KG1 (cell line): Measurements from ENCODE around the gene PLXNC1.

Experiments
- DNase-seq: peaks from one replicate; lab custom pipeline; 2025; lab: John Stamatoyannopoulos, UW

Gene PLXNC1

DNA sequence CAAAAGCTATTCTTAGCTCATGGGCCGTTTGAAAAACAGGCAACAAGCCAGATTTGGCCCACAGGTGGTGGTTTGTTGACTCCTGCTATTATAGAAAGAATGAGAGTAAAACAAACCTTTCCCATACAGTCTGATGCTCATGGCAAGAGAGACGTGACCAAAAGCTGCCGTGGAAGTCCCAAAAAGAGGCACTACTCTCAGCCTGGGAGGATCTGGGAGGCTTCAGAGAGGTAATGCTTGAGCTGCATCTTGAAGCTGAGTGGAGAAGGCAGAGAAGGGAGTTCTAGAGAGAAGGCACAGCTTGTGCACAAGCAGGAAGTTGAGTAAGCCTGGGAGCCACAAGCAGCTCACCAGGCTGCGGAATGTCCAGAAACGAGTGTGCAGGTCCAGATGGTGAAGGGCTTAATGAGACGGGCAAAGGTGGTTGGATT is 9.6 kb downstream of the PLXNC1 start:
- DNase-seq: no peak

DNA sequence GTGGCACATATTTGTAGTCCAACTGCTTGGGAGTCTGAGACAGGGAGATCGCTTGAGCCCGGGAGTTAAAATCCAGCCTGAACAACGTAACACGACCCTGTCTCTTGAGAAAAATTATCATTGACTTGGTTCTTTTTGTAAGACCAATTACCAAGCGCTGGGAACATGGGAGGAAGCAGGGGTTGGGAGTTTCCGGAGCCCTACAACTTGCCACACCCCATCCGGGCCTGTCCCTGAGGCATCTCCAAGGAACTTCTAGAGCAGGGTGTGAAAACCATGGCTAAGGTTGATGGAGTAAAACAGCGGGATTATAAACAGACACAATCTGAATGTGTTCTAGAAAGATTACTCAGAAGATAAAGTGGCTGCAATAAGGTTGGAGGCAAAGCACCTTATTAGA is 10.3 kb downstream of the PLXNC1 start:
- DNase-seq: no peak

DNA sequence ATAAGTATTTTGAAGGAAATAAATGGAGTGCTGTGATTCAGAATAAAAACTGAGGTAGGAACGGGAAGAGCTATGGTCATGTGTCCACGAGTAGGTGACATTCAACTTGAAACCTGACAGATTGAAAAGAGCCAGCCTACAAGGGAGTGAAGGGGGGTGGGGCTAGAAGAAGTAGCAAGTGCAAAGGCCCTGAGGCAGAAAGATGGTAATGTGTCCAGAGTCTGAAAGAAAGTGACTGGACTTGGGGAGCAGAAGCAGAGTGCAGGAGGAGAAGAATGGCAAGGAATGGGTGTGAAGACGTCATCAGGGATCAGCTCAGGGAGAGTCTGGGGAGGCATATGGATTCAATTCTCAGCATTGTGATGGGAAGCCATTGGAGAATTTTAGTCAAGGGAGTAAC is 13.7 kb downstream of the PLXNC1 start:
- no peak for DNase-seq

DNA sequence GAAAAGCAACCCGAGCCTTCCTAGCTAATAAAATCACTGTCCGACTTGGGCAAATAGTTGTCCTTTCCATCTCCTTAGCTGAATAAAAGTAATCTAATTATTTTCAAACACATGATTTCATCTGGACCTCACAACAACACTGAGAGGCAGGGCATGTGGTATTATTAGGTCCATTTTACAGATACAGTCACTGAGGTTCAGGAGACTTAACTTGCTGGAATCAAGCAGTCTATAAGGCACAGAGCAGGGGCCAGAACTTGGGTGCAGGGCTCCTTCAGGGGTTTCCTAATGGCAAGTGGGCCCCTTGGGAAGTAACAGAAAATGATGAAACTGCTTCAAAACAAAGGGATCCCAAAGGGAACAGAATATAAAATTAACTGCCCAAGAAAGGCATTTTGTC is 15.5 kb downstream of the PLXNC1 start:
- no peak for DNase-seq

DNA sequence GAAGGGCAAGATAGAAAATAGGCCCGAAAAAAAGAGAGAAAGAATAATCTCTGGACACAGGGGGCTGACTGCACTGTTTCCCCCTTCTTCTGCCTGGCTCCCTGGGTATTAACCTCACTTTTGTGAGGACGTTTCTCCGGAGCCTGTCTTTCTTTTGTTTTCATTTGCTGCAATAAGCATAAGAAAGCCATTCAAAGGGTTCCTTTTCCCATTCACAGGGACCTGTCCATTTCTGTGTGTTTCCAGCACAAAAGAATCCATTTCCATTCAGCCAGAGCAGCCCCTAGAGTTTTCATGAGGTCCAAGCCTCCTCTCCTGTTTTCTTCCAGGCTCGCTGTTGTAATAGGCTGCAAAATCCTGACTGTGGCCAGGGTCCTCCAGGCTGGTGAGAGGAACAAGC is 16.8 kb downstream of the PLXNC1 start:
- no peak for DNase-seq

DNA sequence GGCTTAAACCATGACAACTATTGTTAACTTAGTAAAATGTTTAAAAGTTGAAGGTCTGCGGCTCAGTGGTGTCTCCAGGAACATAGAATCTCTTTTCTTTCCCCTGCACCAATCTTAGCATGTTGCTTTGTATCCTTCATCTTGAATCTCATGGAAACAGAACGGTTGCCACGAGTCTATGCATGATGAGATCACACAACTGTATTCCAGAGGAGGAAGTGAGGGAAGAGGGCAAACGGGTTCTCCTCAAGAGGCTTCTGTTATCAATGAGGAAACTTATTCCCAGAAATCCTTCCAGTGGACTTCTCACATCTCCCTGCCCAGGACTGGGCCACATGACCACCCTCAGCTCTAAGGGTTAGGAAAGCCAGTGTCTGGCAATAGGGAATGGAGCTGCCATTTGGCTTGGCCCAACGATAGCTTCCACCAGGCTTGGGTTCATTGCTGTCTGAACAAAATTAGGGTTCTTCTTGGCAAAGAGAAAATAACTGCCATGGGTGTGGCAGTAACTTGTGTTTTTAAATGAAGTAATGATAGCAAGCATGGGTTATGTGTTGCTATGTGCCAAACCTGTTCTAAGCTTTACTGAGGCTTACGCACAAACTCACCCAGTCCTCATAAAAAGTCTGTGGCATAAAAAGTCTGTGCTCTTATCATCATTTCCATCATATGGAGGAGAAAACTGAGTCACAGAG is 17.4 kb downstream of the PLXNC1 start:
- DNase-seq: no peak

DNA sequence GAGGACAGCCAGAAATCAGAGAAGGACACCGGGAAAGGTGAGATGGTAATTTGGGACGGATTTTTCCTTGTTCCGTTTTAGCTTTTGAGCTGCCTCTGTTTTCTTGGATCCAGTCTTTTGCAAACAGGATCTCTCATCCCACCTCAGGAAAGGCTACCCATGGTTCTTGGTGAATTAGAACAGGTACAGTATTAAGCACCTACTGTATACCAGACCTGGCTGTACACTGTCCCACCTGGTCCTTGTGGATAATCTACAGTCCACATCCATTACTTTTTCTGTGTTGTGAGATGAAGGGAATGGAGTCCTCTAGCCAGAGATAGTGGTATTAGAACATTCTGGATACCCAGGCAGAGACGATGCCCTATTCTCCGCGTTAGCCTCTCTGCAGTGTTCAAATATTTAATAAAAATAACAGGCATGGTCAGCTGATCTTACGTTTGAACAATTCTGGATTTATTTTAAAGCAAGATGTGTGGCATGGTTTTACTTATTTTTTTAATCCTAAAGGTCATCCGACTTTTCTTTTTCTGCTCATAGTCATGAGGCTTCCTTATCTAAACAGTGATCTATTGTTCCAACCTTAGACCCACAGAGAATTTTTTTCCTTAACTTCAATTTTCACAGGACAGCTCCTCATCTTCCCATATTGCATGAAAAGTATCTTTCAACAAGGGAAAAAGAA is 18.8 kb downstream of the PLXNC1 start:
- DNase-seq: no peak

DNA sequence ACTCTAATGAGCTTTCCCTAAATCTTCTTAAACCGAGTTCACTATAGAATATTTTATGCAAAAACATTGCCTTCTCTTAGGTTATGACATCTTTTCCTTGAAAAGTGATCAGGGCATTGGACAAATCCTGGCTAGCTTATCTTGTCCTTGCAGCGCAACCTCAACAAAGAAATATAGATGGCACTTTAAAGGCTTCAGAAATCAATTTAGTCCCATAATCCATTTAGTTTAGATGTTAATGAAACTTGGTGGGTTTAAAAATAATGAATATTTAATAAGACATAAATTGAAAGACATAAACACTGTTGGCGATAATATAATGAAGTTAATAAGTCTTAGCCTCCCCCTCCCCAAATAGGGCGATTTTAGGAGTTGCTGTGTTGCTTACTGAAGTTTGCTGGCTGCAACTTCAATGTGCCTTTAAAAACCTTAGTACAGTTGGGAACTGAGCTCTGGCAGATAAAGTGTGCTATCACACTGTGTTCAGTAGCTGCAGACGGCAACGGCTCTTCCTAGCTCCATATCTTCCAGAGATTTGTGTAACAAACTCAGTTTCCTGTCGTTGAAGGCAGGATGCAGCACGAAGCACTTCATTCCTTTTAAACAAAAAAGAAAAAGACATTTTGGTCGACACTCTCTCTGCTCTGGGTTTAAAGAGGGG is 19.5 kb downstream of the PLXNC1 start:
- no peak for DNase-seq

DNA sequence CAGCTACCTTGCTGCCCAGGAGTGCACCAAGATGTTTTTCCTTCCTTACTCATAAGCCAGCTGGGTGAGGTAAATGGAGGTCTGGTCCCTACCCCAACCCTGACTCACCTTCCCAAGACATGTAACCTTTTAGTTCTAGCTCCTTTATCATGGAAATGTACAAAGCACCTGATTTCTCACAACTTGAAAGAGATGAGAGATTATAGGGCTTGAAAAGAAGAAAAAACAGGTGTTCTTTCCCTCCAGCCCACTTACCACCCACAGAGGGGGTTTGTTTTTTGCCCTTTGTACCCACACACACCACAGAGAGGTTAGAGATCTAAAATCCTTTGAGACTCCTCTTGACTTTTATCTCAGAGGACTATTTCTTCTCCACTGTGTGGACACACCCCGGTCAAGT is 21.1 kb downstream of the PLXNC1 start:
- DNase-seq: no peak

DNA sequence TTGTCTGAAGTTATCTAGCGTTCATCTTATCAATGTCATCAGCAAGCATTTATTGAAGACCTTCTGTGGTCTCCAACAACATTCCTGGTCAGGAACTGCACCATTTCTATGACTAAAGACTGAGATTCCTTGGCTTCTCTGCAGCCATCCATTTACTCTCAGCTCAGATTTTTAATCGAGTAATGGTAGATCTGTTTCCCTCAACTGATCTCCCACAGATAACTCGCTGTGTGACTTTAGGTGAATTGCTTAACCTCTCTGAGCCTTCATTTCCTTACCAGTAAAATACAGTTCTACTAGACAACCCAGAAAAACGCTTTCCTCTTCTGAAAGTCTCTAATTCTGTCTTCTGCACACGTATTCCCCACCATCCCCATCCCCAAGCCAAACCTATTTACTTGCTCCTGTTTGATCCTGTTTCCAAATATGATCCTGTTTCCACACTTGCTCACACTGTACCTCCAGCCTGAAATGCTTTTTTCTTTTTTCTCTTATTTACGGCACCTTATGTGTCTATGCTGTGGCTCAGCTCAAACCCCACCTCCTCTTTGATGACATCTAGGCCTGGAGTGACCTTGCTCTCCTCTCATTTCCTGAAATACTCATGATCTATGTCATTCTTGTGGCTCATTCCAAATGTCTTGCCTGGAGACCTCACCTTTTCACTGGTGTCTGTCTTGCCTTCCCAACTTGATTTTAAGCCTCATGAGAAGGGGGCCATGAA is 21.8 kb downstream of the PLXNC1 start:
- no peak for DNase-seq

DNA sequence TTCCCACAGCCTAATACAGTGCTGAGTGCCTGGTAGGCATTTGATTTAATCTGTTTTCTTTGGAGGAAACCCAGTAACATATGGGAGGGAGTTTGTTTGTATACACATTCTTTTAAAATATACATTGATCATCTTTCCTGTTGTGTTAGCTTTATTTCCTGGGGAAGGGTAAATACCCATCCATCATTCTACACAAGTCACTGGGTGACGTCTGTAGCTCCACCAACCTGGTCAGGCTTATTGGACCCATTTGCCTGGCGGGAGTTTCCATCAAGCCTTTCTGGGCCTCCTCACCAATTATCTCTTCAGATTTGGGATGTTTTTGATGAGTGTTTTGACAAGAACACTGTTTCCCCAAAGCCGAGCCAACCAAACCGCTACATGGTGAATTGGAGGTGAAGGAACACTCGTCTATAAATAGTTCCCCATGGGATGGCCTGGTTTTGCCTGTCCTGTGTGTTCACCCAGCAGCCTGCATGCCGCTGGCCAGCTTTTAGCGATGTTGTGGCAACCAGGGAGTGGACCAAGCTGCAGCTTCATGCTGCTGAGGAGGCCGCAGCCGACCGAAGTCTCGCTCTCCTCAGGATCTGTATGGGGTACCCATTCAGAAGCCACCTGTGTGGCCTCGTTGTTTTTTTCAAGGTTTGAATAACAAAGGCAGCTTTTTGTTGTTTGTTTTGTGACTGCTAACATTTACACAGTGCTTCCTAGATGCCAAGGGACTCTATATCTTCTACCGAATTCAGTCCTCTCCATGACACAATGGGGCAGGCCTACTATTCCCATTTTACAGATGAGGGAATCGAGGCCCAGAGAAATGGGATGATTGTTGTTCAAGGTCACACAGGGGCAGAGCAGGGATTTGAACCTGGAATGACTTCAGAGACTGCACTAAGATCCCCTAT is 22.6 kb downstream of the PLXNC1 start:
- no peak for DNase-seq

DNA sequence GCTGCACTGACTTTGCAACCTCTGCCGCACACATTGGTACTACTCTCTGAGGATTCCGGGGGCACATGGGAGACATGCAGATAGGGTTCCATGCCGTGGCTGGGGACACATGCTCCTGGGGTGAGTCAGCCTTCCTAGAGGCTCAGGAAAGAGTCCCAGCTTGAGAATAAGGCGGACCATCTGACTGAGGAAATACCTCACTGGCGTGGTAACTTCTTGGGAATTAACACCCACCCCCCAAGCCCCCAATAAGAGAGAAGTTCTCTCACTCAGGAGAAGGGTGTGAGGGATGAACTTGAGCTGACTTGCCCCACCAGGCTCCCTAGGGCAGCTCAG is 23.2 kb downstream of the PLXNC1 start:
- no peak for DNase-seq

DNA sequence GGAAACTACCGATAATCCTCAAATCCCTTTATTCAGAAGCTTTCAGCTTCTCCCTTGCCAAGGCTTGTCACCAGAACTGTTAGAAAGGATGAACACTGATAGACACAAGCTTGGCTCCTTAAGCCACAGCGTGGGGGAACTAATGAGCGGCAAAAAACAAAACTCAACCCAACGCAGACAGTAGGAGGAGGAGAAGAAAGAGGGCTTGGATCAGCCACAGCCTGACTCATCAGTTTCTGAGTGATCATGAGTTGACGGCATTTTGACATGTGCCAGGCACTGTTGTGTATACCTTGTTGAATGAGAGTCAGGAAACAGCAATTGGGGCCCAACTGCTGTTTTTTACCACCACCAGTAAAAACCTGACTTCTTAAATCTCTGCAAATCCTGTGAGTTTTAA is 23.7 kb downstream of the PLXNC1 start:
- no peak for DNase-seq

DNA sequence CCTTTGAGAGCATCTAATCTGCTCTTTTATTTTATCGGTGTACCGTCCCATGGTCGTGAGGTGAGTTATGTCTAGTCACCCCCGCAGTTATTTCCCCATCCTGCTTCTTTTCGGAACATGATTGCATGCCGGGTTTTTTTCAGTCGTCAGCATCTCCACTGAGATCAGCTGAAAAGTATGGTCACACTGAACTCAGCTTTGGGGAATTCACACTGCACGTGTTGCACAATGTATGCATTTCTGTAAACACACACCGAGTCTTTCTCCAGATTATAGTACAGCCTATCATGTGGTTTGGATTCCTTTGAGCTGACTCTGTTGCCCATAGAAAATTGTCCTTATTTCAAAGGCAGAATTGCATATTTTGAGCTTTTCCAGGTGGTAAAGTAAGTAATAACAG is 24.6 kb downstream of the PLXNC1 start:
- DNase-seq: no peak

DNA sequence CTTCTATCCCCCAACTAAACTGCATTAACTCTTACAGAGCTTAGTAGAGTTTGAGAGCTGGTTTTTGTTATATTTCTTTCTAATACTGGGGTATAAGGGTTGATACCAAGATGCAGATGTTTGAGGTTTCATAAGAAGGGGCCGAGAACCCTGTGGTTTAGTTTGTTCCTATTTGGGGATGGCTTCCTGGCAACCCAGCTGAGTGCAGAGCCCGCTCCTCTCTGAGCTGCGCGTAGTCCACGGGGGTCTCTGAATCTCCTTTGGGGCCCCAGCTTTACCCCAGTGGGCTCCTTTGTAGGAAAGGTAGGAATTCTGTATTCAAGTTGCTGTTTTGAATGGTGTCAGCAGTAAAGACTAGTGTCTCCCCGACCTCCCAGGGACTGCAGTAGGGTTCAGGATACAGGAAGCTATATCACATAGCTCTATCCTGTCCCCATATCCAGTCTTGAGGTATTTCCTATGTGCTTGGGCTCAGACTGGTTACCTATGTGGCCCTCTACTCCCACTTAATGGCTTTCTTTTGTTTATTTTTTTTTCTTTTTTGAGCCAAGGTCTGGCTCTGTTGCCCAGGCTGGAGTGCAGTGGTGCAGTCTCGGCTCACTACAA is 25.4 kb downstream of the PLXNC1 start:
- no peak for DNase-seq

DNA sequence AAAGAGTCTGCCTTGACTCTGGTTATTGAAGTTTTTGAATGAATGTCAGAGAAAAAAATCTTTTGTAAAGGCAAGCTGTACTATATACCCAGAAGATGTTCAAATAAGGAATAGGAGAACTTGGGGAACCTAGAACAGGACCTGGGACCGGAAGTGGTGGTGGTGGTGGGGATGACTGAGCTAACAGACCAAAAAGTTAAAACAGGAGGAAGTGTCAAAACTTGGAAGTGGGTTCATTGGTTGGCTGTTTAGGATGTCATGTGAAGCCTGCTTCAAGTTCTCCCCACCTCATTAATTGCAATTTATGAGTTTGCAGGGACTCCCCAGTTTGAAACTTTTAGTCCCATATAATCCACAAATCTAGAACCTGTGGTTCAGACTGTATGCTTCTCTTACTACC is 26.2 kb downstream of the PLXNC1 start:
- peak; percentile 71 for DNase-seq

DNA sequence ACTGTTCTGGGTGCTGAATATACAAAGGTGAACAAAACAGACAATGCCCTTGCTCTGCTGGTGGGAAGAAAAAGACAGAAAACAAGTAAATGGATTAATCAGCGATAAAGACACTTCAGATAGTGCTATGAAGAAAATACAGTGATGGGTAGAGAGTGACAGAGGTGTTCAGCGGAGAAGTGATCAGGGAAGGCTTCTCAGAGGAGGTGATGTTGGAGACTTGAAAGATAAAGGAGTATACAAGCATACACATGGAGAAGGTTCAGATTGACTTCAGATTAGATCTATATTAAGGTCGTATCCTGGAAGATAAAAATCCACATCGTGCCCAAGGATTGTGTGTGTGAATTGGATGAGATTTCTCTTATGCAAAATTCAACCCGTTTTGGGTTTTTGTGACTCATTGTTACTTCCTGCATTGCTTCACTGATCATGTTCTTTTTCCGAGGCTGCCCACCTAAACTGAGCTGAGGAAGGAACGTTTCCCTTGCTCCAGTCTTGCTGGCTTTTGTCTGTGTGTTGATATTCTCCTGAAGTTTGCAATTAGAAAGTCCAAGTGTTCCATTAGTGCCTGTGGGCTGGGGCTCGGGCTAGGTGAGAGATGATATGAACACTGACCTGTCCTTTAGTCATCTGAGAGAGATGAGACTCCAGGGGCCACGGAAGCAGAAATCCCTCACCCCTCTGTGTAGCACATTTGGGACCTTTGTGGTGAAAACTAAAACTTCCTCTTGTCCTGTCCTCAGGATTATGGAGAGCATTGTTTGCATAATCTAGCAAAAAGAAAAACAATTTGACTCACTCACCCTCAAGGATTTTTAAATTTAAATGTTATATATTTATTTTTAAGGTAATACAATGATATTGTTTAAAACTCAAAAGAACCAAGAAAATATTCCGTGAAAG is 27.6 kb downstream of the PLXNC1 start:
- no peak for DNase-seq

DNA sequence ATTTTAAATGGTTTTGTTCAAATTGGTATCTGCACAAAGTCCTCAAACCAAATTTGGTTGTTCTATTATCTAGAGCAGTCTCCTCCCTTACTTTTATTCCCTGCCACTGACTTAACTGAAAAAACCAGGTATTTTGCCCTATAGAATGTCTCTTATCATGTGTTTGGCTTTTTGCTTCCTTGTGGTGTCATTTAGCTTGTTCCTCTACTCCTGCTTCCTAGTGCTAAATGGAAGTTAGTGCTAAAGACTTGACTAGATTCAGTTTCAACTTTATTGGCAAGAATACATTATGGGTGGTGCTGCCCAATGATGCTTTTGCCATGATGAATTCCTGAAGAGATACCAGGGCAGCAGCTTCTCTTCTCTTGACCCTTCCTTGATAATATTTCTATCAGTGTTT is 29.7 kb downstream of the PLXNC1 start:
- no peak for DNase-seq

DNA sequence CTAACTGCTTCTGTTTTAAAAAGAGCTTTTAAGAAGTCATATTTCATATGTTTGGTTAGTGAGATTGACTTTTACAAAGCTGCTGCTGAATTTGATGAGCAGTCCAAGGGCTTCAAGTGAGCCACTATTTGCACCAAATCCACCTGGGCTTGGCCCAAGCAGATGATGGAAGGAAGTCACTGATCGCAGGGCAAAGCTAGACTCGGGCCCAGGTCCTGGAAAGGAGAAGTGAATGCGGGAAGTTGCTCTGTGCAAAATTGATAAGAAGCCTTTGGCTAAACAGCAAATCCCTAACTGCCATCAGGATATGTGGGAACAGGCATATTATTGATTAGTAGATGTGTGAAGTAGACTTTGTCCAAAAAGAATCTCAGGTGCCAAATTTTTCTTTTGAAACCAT is 30.5 kb downstream of the PLXNC1 start:
- DNase-seq: no peak

DNA sequence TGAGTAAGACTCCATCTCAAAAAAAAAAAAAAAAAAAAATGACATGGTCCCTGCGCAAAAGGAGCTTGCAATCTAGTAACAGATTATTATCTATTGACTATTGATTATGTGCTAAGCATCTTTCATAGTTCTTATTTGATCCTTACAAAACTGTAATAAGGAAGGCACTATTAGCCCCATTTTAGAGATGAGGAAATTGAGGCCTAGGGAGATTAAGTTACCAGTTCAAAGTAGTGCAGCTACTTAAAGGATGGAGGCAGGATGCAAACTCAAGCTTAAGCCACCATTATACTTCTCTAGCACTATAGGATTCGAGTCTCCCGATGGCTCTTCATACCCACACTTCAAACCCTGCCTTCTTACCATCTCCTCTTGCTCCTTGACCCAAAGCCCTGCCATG is 31.3 kb downstream of the PLXNC1 start:
- DNase-seq: no peak
